Stimulated activated CD4-positive, alpha-beta T cell treated with anti-CD3 and anti-CD28 coated beads, TNF-alpha, amount 100 ng/mL, for 24 hours (primary cell): ENCODE data around the gene ROBO1.

Experiments
- DNase-seq, 3 experiments: peaks; one replicate each; pipeline ENCODE4 v3.0.0-alpha.2; 2020; ENCODE audit warnings: low read depth in 3 of 3

Gene ROBO1

GRCh38 chr3:79015854-79016253 is 751.9 kb downstream of the ROBO1 start:
- DNase-seq = no peak

- no peak for DNase-seq
These were observed 754.8 kb downstream of the ROBO1 start for GRCh38 chr3:79012946-79013362.

DNA sequence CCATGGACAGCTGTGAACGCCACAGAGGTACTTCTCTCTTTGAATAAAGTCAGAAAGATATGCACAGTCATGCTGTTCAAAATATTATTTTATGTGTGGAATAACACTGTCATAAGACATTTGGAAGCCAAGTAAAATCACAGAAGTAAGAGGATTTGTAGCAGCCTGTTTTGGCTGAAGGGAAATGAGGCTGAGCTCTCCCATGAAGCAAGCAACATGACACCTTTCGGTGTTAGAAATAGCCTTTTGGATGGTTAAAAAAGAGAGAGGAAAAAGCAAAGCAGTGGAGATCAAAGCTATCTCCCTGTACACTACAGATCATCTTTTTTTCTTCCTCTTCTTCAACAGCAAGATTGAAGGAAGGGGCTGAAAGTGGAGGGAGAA is 755.3 kb downstream of the ROBO1 start:
- DNase-seq = no peak

DNA sequence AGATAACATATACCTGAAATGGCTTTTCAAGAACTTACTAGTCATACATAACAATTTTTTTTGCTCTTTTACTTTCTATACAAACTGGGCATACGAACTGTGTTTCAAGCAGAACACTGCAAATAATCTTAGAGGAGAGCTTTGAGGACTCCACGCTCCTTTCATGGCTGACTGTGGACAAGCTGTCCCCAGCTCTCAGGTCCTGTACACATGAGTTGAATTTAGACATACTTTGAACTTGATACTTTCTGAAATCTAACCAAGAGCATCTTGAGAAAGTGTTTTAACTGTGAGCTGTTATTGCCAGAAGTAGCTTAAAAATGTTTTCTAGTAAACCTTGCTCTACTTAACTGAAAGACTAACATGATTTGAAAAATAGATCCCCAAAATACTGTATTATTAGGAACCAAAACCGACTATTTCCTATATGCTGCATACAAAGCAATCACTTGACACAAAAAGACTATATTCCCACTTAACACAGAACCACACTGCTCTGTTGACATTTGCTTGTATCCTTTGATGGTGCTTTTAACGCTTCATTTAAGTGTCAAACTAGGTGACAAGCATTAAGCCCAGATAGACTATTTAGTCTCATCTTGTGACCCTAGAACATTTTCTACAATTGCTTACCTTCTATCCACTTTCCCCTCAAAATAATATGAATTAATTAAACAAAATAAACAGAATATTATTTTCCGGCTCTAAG is 755.8 kb downstream of the ROBO1 start:
- DNase-seq = no peak

DNA sequence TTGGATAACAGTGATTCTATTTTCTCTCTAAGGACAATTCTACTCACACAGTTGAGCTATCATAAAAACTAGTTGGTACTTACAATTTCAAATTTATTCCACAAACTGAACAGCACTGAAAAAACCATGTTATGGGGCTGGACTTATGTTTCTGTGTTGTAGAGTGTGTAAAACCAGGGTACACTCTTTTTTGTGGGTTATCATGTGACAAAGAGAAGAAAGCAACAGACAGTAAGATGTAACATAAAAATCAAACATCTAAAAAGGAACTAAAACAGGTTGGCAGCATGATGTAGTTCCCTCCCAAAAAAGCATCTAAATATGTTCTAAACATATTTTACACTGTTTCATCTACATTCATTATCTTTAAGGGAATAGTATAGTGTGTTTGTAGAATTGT is 757.9 kb downstream of the ROBO1 start:
- DNase-seq = no peak

- no peak for DNase-seq
These were observed 761.7 kb downstream of the ROBO1 start for GRCh38 chr3:79006077-79006476.

DNA sequence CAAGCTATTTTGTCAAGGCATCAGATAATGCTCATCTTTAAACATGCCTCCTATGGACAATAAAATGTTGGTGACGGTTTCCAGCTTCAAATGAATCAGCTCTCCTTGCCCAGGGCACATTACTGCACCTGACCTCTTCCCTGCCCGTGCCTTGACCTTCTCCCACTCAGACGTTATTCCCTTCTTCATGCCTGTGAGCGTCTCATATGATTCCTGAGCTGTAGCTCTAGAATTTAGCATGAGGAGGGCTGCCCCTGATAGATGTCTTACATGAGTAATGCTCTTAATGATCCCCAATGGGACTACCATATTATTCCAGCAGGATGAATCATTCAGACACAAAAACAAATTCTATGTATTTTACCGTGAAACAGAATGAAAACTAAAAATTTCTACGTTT is 762.7 kb downstream of the ROBO1 start:
- no peak for DNase-seq

DNA sequence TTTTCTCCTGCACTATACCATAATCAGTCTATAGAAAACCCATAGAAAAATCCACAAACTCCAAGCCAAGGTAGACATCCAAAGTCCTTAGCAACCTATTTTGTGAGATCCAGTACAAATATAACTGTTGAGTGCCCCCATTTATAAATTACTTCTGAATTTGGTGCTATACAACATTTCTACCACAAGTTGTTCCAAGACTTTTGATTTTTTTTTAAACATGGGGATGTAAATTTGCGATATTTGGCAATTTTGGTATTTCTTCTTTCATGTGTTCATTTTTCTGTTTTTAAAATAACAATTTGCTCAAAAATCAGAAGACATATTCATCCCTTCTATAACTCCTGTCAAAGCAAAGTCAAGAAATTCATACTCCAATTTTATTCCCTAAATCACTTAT is 763.8 kb downstream of the ROBO1 start:
- DNase-seq = no peak

GRCh38 chr3:79002465-79003372 is 765.1 kb downstream of the ROBO1 start:
- DNase-seq = no peak

DNA sequence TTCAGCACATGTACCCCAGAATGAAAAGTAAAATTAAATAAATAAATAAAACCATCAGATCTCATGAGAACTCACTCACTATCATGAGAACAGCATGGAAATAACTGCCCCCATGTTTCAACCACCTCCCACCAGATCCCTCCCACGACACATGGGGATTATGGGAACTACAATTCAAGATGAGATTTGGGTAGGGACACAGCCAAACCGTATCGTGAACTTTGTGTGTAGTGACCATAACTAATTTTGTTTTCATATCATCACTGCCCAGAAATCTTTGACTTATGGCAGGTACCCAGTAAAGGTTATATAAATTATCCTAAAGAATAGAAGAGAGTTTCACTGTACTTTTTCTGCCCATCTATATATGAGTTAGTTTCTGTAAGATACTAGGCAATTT is 766.5 kb downstream of the ROBO1 start:
- no peak for DNase-seq

DNA sequence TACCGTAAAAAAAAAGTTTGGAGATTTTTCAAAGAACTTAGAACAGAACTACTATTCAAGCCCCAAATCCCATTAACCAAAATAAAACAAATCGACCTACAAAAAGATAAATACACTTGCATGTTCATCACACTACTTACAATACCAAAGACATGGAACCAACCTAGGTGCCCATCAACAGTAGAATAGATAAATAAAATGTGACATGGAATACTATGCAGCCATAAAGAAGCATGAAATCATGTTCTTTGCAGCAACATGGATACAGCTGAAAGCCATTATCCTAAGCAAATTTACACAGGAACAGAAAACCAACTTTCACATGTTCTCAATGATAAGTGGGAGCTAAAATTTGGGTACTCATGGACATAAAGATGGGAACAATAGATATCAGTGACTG is 768.7 kb downstream of the ROBO1 start:
- DNase-seq = no peak

GRCh38 chr3:78995087-78995486 is 772.7 kb downstream of the ROBO1 start:
- DNase-seq = no peak

DNA sequence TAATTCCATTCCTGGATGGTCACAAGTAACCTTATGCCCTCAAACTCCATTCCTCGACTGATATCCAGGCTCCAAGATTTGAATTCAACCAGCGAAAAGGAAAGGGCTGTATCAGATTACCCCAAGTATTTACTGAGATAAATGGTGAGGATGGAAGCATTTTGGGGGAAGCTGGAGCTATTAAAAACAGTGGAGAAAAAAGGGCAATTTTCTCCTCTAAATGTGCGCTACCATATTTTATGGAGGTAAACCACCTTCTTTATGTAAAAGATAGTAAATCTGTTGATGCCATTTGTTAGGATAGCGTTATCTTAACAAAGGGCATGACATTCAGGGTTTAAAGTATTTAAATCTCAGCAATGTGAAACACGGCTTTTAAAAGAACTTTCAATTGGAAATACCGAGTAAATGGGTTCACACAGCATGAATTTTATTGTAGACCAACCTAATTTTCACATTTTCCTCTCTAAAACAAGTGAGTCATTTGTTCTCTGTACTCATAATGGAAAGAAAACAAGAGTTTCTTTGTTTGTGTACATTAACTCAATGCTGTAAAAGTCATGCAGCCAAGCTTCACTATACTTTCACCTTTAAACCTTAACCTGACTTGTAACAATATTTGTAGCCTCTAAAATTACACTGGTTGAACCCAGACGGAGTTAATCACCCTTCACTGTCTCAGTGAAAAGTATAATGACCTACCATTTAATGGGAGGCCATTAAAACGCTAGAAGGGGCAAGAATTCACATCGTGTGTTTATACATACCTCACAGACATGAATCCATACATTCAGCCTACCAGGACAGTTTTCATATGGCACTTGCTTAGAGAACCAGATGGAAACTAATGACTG is 773.4 kb downstream of the ROBO1 start:
- DNase-seq = no peak

- DNase-seq = no peak
These were observed 774.4 kb downstream of the ROBO1 start for GRCh38 chr3:78993375-78993774.

DNA sequence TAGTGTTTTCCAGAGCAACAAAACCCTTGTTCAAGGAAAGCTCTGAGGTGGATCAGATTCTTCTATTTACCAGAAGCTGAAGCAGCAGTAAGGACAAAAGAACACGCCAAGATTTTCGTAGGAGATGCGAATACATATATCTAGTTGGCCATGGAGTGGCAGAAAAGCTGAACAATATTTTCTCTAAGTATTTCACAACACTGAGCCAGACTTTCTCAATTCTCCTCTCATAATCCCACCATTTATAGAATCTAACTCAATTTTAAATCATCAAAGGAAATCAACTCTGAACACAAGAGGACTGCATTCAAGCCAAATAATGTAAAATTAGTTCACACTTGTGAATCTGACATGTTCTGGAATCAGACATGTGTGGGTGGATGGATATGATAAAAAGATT is 775.0 kb downstream of the ROBO1 start:
- DNase-seq = no peak

- no peak for DNase-seq
These were observed 775.4 kb downstream of the ROBO1 start for GRCh38 chr3:78992400-78992799.

DNA sequence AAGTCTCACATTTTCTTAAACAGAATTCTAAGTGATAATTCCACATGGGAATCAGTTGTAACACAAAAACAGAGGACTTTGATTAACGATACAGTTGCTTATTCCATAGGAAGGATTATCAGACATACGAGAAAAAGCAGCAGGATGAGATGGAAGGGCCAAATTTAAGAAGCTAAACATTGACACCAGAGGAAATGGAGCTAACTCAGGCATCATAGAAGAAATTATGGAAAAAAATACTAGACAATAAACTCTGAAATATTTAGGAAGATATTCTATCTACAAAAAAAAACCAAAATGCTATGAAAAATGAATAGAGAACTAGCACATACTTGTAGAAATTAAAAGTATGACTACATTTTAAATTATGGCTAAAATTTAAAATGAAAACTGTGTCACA is 776.1 kb downstream of the ROBO1 start:
- no peak for DNase-seq

GRCh38 chr3:78990156-78990555 is 777.6 kb downstream of the ROBO1 start:
- no peak for DNase-seq

GRCh38 chr3:78988324-78988723 is 779.5 kb downstream of the ROBO1 start:
- DNase-seq = no peak

- DNase-seq = no peak
These were observed 781.2 kb downstream of the ROBO1 start for GRCh38 chr3:78986416-78987101.

DNA sequence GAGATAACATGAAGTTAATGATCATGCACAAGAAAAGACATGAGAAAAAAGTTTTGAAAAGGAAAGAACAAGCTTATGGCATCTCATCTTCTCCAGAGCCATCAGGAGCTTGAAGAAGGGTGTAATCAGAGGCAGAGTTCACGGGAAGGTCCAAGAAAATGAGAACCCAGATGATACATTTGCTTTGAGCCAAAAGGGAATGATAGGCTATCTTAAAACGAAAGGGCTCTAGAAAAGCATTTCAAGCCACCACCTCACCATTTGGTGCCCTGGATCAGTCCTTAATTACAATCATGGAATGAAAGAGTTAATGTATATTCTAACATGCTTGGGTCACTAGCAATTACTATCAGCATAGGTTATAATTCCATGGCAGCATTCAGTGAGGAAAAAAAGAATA is 781.8 kb downstream of the ROBO1 start:
- no peak for DNase-seq

GRCh38 chr3:78979028-78979427 is 788.8 kb downstream of the ROBO1 start:
- no peak for DNase-seq
